Renal cortex interstitium (tissue), 3 donors: Measurements from ENCODE around the gene MEIOSIN. TPM values are rescaled to one million over a fixed set of nuclear protein-coding genes. Genes with fewer than 3 reads are reported as not detected.

ENCODE experiments used
- polyA plus RNA-seq, 3 donors: library from polyadenylated mRNA; unstranded; fragments of 120-200 nt; gene quantifications; one replicate each; pipeline ENCODE4 v1.2.1, GENCODE V29; 2013; ENCODE audit not compliant: insufficient read length in 3 of 3

The MEIOSIN gene
- polyA plus RNA-seq, 3 donors = not detected

Other genes starting within 250 kb of the MEIOSIN start
- 1 to 10 TPM; 5.3 to 10.0 (median 9.7) TPM for gene RTN2, start 236.4 kb upstream of the MEIOSIN start, polyA plus RNA-seq
- under 1 TPM in 2 of 3 donors, not detected in 1; 0.09 to 0.21 TPM for gene PPM1N, start 235.0 kb upstream of the MEIOSIN start, polyA plus RNA-seq
- gene VASP, start 226.0 kb upstream of the MEIOSIN start, polyA plus RNA-seq = 10 to 100 TPM; 49.0 to 57.7 (median 50.5) TPM
- gene OPA3, start 148.6 kb upstream of the MEIOSIN start, polyA plus RNA-seq = 10 to 100 TPM in 2 of 3 donors, 1 to 10 TPM in 1; 9.7 to 11.1 (median 10.4) TPM
- 1 to 10 TPM; 3.3 to 6.5 (median 3.6) TPM for gene GPR4, start 131.2 kb upstream of the MEIOSIN start, polyA plus RNA-seq
- 10 to 100 TPM; 17.8 to 28.0 (median 20.6) TPM for gene EML2, start 94.0 kb upstream of the MEIOSIN start, polyA plus RNA-seq
- 1 to 10 TPM in 1 of 3 donors, under 1 TPM in 2; 0.28 to 1.6 (median 0.43) TPM for gene GIPR, start 65.2 kb upstream of the MEIOSIN start, polyA plus RNA-seq
- 100 to 1,000 TPM; 310 to 350 (median 317) TPM for gene SNRPD2, start 41.5 kb upstream of the MEIOSIN start, polyA plus RNA-seq
- 10 to 100 TPM in 2 of 3 donors, 1 to 10 TPM in 1; 6.8 to 11.0 (median 10.7) TPM for gene QPCTL, start 40.8 kb upstream of the MEIOSIN start, polyA plus RNA-seq
- 10 to 100 TPM; 12.2 to 24.4 (median 17.3) TPM for gene FBXO46, start 2.5 kb upstream of the MEIOSIN start, polyA plus RNA-seq
- 10 to 100 TPM; 13.9 to 28.1 (median 22.7) TPM for gene SIX5, start 35.8 kb downstream of the MEIOSIN start, polyA plus RNA-seq
- gene DMPK, start 49.1 kb downstream of the MEIOSIN start, polyA plus RNA-seq = 10 to 100 TPM; 39.1 to 63.6 (median 61.2) TPM
- 10 to 100 TPM; 27.1 to 46.9 (median 40.8) TPM for gene DMWD, start 59.4 kb downstream of the MEIOSIN start, polyA plus RNA-seq
- not detected for gene RSPH6A, start 81.9 kb downstream of the MEIOSIN start, polyA plus RNA-seq
- gene SYMPK, start 129.7 kb downstream of the MEIOSIN start, polyA plus RNA-seq = 10 to 100 TPM; 59.7 to 76.5 (median 70.1) TPM
- under 1 TPM; 0.12 to 0.79 (median 0.22) TPM for gene FOXA3, start 130.9 kb downstream of the MEIOSIN start, polyA plus RNA-seq
- 10 to 100 TPM; 14.1 to 28.5 (median 24.3) TPM for gene IRF2BP1, start 152.7 kb downstream of the MEIOSIN start, polyA plus RNA-seq
- gene MYPOP, start 169.2 kb downstream of the MEIOSIN start, polyA plus RNA-seq = 1 to 10 TPM; 2.8 to 5.9 (median 4.8) TPM
- gene NANOS2, start 181.3 kb downstream of the MEIOSIN start, polyA plus RNA-seq = not detected
- 1 to 10 TPM; 4.1 to 5.4 (median 4.2) TPM for gene NOVA2, start 240.4 kb downstream of the MEIOSIN start, polyA plus RNA-seq